ENCODE measurements around the gene COL10A1. TPM values are rescaled to one million over a fixed set of nuclear protein-coding genes. Genes with fewer than 3 reads are reported as not detected.

Gene COL10A1
- total and polyA plus RNA-seq, 2 of the 4 experiments (the other 2 are of a cell fraction) = 0.05 TPM; not detected in 1

GRCh38 chr6:116084284-116084683 is 41.6 kb downstream of the COL10A1 start:
- TF ChIP-seq CTCF (conservative IDR thresholded peaks at IDR 0.05; ENCODE audit: low read depth, low read length) = no peak
- TF ChIP-seq BHLHE40 (IDR thresholded peaks at IDR 0.05; ENCODE audit: low read depth, low read length) = no peak
- no peak for TF ChIP-seq RCOR1 (IDR thresholded peaks at IDR 0.05; ENCODE audit: insufficient replicate concordance, low read length)
- no peak for TF ChIP-seq MAZ (IDR thresholded peaks at IDR 0.05; ENCODE audit: borderline replicate concordance, low read depth, low read length)
- no peak for TF ChIP-seq MAFK (IDR thresholded peaks at IDR 0.05; ENCODE audit: low read depth, low read length)
- TF ChIP-seq ELK1 (IDR thresholded peaks at IDR 0.05; ENCODE audit: borderline replicate concordance, low read depth, low read length) = no peak
- TF ChIP-seq CHD1 (IDR thresholded peaks at IDR 0.05; ENCODE audit: low read depth, low read length) = no peak
- TF ChIP-seq MXI1 (IDR thresholded peaks at IDR 0.05; ENCODE audit: borderline replicate concordance, low read depth, low read length) = no peak
- no peak for TF ChIP-seq SMC3 (IDR thresholded peaks at IDR 0.05; ENCODE audit: low read depth, low read length)
- TF ChIP-seq RFX5 (IDR thresholded peaks at IDR 0.05; ENCODE audit: low read depth, low read length) = no peak
- TF ChIP-seq NFE2L2 (IDR thresholded peaks at IDR 0.05; ENCODE audit: low read depth, low read length) = no peak
- no peak for TF ChIP-seq CEBPB (IDR thresholded peaks at IDR 0.05; ENCODE audit: low read depth, low read length)
- no peak for TF ChIP-seq RAD21 (IDR thresholded peaks at IDR 0.05; ENCODE audit: low read length)
- TF ChIP-seq POLR2A (IDR thresholded peaks at IDR 0.05; ENCODE audit: low read depth, low read length) = no peak
- TF ChIP-seq FOS (IDR thresholded peaks at IDR 0.05; ENCODE audit: low read depth, low read length) = no peak
- TF ChIP-seq, protein P1, sequence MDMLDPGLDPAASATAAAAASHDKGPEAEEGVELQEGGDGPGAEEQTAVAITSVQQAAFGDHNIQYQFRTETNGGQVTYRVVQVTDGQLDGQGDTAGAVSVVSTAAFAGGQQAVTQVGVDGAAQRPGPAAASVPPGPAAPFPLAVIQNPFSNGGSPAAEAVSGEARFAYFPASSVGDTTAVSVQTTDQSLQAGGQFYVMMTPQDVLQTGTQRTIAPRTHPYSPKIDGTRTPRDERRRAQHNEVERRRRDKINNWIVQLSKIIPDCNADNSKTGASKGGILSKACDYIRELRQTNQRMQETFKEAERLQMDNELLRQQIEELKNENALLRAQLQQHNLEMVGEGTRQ (IDR thresholded peaks at IDR 0.05; ENCODE audit: low read depth, low read length) = no peak
- H3K4me3 ChIP-seq (ENCODE audit: insufficient read depth, low read depth, low read length) = no peak overlapping the region
- peaks cover 6% of the 10 kb centered on the region for H3K9me1 ChIP-seq (ENCODE audit: insufficient read depth, low read length)
- H2AK5ac ChIP-seq (ENCODE audit: low read depth, low read length) = no peak overlapping the region
- H2BK120ac ChIP-seq (ENCODE audit: low read depth, low read length) = no peak overlapping the region
- H3K14ac ChIP-seq (replicated peaks; ENCODE audit: low read depth, low read length) = 0 out of 2 replicates have a peak overlapping the region, but pooled peaks have one; percentile 69
- H3K9ac ChIP-seq (ENCODE audit: low read depth, low read length) = no peak overlapping the region
- WGBS, 2 experiments (ENCODE audit: extremely low coverage in 2 of 2, insufficient read length in 1 of 2) = no CpG with 5 or more reads among the region's 2 CpGs
- no peak overlapping the region for H3K4me2 ChIP-seq (ENCODE audit: low read depth, low read length)
- ATAC-seq (ENCODE audit: low read depth) = peak; percentile 3; the same call in 1 of the 2 replicates
- no peak overlapping the region for H3K56ac ChIP-seq (ENCODE audit: extremely low read depth, insufficient read depth, low read length)
- no peak overlapping the region for H4K8ac ChIP-seq (ENCODE audit: low read depth in 2 of 2, low read length in 2 of 2)
- BruUV-seq (replicated peaks) = no TSS peak
- DNase-seq = no peak
- H4K5ac ChIP-seq (ENCODE audit: low read depth, low read length) = no peak overlapping the region
- H2BK20ac ChIP-seq (ENCODE audit: low read depth, low read length) = peak overlapping the region; percentile 55; the same call in 1 of the 2 replicates
- H3K4ac ChIP-seq (ENCODE audit: low read depth, low read length) = no peak overlapping the region; the same call in 1 of the 2 replicates
- no peak overlapping the region for H2AK9ac ChIP-seq (replicated peaks; ENCODE audit: low read depth, low read length, poor library complexity)
- 0 out of 4 replicates have a peak, but pooled peaks cover 0 to 4% of the 10 kb centered on the region in 2 experiments for H3K79me1 ChIP-seq (ENCODE audit: low read depth in 1 of 2, low read length in 2 of 2)
- H3K9me3 ChIP-seq (ENCODE audit: control insufficient read depth, insufficient read depth, low read length) = no peaks in the 10 kb centered on the region; the same call in 1 of the 2 replicates
- dilution Hi-C loops (cut with HindIII; ENCODE audit: low sequenced_read_pairs, unreplicated experiment) = no loop called here
- no peak overlapping the region for H3K18ac ChIP-seq (ENCODE audit: low read depth, low read length)
- ChIA-PET POLR2A (ENCODE audit: unreplicated experiment) (no interaction called here), CTCF (interaction anchor here (0.6 kb wide), 1 partner anchor 72 kb away, joined by 3 read pairs; no protein-coding TSS in a partner anchor)
- H3K27me3 ChIP-seq (ENCODE audit: control insufficient read depth, insufficient read depth, low read length) = no peaks in the 10 kb centered on the region
- no peaks in the 10 kb centered on the region for H4K20me1 ChIP-seq (ENCODE audit: insufficient read depth, low read length)
- intact Hi-C loops (cut with micrococcal nuclease) = no loop called here
- no peaks in the 10 kb centered on the region for H3K36me3 ChIP-seq (ENCODE audit: control insufficient read depth, insufficient read depth, low read length)
- no peak overlapping the region for H3K27ac ChIP-seq (ENCODE audit: insufficient read depth, low read length)
- H2BK15ac ChIP-seq (ENCODE audit: low read depth, low read length) = no peak overlapping the region
- no peak overlapping the region for H4K91ac ChIP-seq (ENCODE audit: insufficient read depth, low read depth, low read length)
- H3K4me1 ChIP-seq (ENCODE audit: control insufficient read depth, insufficient read depth, low read length) = peaks cover 13% of the 10 kb centered on the region
- no peak overlapping the region for H2BK5ac ChIP-seq (ENCODE audit: low read depth, low read length, poor library complexity, severe bottlenecking)
- H2AFZ ChIP-seq (replicated peaks; ENCODE audit: low read length, poor library complexity) = no peak overlapping the region
- in situ Hi-C loops (cut with MboI; ENCODE audit: low sequenced_read_pairs) = no loop called here
- peak overlapping the region; percentile 38; the same call in 1 of the 2 replicates for H3K23ac ChIP-seq (ENCODE audit: low read depth, low read length)
